Measurements from ENCODE around the gene TTLL10.

TTLL10 gene

GRCh38 chr1:1196431-1197187 lies 22.9 kb downstream of the TTLL10 start:
- DNase-seq = no peak

GRCh38 chr1:1197188-1197500 lies 23.5 kb downstream of the TTLL10 start:
- DNase-seq = no peak

GRCh38 chr1:1197551-1198422 lies 24.1 kb downstream of the TTLL10 start:
- DNase-seq = no peak

GRCh38 chr1:1198423-1199140 lies 24.9 kb downstream of the TTLL10 start:
- DNase-seq = no peak

GRCh38 chr1:1199141-1199960 lies 25.7 kb downstream of the TTLL10 start:
- DNase-seq = no peak

GRCh38 chr1:1199961-1200875 lies 26.5 kb downstream of the TTLL10 start:
- DNase-seq = no peak

- DNase-seq = peak; percentile 38
Observed at GRCh38 chr1:1200876-1201810, 27.5 kb downstream of the TTLL10 start.

- DNase-seq = no peak
Observed at GRCh38 chr1:1202831-1203560, 29.3 kb downstream of the TTLL10 start.

GRCh38 chr1:1203561-1204424 lies 30.1 kb downstream of the TTLL10 start:
- no peak for DNase-seq

GRCh38 chr1:1204425-1204920 lies 30.8 kb downstream of the TTLL10 start:
- no peak for DNase-seq

- no peak for DNase-seq
Observed at GRCh38 chr1:1204998-1205768, 31.5 kb downstream of the TTLL10 start.

GRCh38 chr1:1205769-1206375 lies 32.2 kb downstream of the TTLL10 start:
- no peak for DNase-seq

GRCh38 chr1:1206376-1206965 lies 32.8 kb downstream of the TTLL10 start, which contains the start of gene TNFRSF18:
Gene TNFRSF18, minus strand, starts transcription at chr1:1206592. Its CDS starts 21 bp downstream, at chr1:1206571.
- no peak for DNase-seq

- DNase-seq = no peak
Observed at GRCh38 chr1:1206966-1207531, 33.4 kb downstream of the TTLL10 start.

- no peak for DNase-seq
Observed at GRCh38 chr1:1207571-1207892, 33.9 kb downstream of the TTLL10 start.

- DNase-seq = peak; percentile 63
Observed at GRCh38 chr1:1208713-1209433, 35.2 kb downstream of the TTLL10 start.
